HTR-8/SVneo (cell line): ENCODE measurements around the gene TAF11L14.

ENCODE experiments used
- DNase-seq: peaks from one replicate; pipeline ENCODE4 v3.0.0; 2011; ENCODE audit warnings: low spot score, mixed read lengths; ENCODE audit not compliant: insufficient read length
- FAIRE-seq: peaks from 2 replicates; lab custom pipeline; 2011; peaks lifted over from hg19 to GRCh38; lab: Jason Lieb, UNC

TAF11L14 gene

GRCh38 chr5:17670353-17670752, 36.1 kb downstream of the TAF11L14 start:
- FAIRE-seq (no peak), DNase-seq (no peak)

- DNase-seq (no peak), FAIRE-seq (peak; percentile 51)
These were observed 44.6 kb downstream of the TAF11L14 start for GRCh38 chr5:17678751-17679324.

GRCh38 chr5:17679597-17680203, 45.4 kb downstream of the TAF11L14 start:
- DNase-seq = no peak
- no peak for FAIRE-seq

GRCh38 chr5:17680737-17681136, 46.5 kb downstream of the TAF11L14 start:
- DNase-seq = no peak
- no peak for FAIRE-seq
